BE2C (cell line): ENCODE measurements around the gene ARHGAP12.
A peak's percentile ranks its signal among the peaks of the same experiment; 100 is the strongest.

Experiments
- DNase-seq: peaks from one replicate; pipeline ENCODE4 v3.0.0-alpha.2; 2020
- H3K27me3 ChIP-seq: fragments of 250-450 bp; sonication (Bioruptor Pico); 2 replicates; pipeline ENCODE4 v1.5.1; 2020; ENCODE audit warnings: mild to moderate bottlenecking
- H3K36me3 ChIP-seq: fragments of 250-450 bp; sonication (Bioruptor Pico); 2 replicates; pipeline ENCODE4 v1.5.1; 2020; ENCODE audit warnings: mild to moderate bottlenecking
- H3K4me1 ChIP-seq: fragments of 250-450 bp; sonication (Bioruptor Pico); 2 replicates; pipeline ENCODE4 v1.5.1; 2020
- H3K4me3 ChIP-seq: 2 replicates; pipeline ENCODE4 v1.5.1; 2011; ENCODE audit warnings: low read depth, low read length
- H3K9me3 ChIP-seq: fragments of 250-450 bp; sonication (Bioruptor Pico); 2 replicates; pipeline ENCODE4 v1.5.1; 2020
- TF ChIP-seq, protein P1 (sequence below): IDR thresholded peaks from 2 replicates; pipeline ENCODE4 v1.5.1; 2012; ENCODE audit warnings: mild to moderate bottlenecking, low read depth, low read length

Gene ARHGAP12

DNA sequence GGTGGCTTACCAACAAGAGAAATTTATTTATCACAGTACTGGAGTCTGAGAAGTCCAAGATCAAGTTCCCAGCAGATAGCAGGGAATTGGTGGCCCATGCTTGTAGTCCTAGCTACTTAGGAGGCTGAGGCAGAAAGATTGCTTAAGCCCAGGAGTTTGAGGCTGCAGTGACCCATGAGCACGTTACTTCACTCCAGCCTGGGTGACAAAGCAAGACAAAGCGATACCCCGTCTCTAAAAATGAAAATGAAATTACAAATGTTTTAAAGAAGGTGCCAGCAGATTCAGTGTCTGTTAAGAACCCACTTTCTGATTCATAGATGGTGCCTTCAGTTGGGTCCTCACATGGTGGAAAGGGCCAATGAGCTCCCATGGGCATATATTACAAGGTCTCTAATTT, 20.6 kb upstream of the ARHGAP12 start:
- TF ChIP-seq, protein P1, sequence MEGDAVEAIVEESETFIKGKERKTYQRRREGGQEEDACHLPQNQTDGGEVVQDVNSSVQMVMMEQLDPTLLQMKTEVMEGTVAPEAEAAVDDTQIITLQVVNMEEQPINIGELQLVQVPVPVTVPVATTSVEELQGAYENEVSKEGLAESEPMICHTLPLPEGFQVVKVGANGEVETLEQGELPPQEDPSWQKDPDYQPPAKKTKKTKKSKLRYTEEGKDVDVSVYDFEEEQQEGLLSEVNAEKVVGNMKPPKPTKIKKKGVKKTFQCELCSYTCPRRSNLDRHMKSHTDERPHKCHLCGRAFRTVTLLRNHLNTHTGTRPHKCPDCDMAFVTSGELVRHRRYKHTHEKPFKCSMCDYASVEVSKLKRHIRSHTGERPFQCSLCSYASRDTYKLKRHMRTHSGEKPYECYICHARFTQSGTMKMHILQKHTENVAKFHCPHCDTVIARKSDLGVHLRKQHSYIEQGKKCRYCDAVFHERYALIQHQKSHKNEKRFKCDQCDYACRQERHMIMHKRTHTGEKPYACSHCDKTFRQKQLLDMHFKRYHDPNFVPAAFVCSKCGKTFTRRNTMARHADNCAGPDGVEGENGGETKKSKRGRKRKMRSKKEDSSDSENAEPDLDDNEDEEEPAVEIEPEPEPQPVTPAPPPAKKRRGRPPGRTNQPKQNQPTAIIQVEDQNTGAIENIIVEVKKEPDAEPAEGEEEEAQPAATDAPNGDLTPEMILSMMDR, result no peak
- H3K4me3 ChIP-seq, result no peak overlapping the region
- no peaks in the 10 kb centered on the region for H3K36me3 ChIP-seq
- DNase-seq, result no peak
- no peaks in the 10 kb centered on the region for H3K9me3 ChIP-seq
- H3K27me3 ChIP-seq, result no peaks in the 10 kb centered on the region
- H3K4me1 ChIP-seq, result peaks cover 6% of the 10 kb centered on the region

DNA sequence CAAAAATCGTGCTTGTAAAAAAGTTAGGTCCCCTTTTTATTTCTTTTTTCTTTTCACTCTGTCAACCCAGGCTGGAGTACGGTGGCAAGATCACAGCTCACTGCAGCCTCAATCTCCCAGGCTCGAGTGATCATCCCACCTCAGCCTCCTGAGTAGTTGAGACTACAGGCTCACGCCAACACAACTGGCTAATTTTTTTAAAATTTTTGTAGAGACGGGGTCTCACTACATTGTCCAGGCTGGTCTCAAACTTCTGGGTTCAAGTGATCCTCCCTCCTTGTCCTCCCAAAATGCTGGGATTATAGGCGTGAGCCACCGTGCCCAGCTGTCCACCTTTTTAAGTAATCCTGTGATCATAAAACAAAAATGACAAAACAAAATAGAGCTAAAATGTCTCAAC, 19.4 kb upstream of the ARHGAP12 start:
- H3K4me1 ChIP-seq, result peaks cover 6% of the 10 kb centered on the region
- no peaks in the 10 kb centered on the region for H3K27me3 ChIP-seq
- TF ChIP-seq, protein P1, result no peak
- no peak for DNase-seq
- no peak overlapping the region for H3K4me3 ChIP-seq
- no peaks in the 10 kb centered on the region for H3K9me3 ChIP-seq
- H3K36me3 ChIP-seq, result no peaks in the 10 kb centered on the region

DNA sequence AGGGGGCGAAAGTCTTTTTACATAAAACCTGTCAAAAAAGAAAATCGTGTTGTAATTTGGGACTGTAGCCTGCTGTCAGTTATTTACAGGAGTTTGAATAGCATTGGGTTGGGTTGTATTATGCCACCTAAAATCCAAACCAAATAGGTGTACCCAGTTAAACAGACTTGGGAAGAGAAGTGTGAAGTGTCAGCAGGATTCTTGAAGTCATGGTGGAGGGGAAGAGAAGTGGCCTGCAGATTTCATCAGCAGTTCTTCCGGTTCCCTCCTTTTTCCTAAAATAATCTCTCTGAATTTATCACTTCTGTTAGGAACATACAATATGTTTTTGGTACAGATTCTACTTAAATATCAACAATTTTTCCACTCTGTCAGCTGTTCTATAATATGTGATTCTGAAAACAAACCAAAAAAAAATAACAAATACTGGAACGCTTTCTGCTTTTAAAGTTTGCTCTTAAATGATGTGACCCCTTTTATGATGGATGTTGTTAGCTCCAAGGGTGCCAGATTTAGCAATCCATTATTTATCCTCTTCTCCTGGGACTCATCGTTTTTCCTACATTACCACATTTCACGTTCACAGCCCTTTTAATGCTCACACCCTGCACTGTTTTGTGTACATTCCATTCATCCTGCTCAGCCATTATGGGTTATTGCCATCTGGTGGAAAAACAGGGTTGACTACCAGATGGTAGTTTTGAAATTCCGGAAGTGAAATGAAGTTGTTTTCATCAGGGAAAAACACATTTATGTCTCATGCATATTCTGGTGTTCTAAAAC, 18.7 kb upstream of the ARHGAP12 start:
- DNase-seq, result no peak
- TF ChIP-seq, protein P1, result peak; percentile 49
- Histone ChIP-seq H3K27me3 (no peaks in the 10 kb centered on the region), H3K4me1 (peaks cover 6% of the 10 kb centered on the region), H3K36me3 (no peaks in the 10 kb centered on the region), H3K9me3 (no peaks in the 10 kb centered on the region), H3K4me3 (no peak overlapping the region)

DNA sequence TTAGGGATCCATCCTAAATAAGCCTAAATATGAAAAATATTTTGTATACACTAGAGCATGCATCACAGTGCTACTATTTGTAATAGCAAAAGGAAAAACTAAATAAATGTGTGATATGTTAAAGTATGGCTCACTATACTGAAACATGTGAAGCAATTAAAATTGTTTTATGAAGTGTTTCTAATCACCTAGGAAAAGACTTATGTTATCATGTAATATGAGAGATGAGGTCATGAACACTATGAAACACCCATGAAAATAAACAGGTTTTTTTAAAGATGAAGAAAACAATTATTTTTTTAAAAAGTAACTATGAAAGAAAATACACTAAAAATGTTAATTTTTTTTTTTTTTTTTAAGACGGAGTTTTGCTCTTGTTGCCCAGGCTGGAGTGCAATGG, 16.8 kb upstream of the ARHGAP12 start:
- no peaks in the 10 kb centered on the region for H3K27me3 ChIP-seq
- no peaks in the 10 kb centered on the region for H3K36me3 ChIP-seq
- TF ChIP-seq, protein P1, result no peak
- no peak overlapping the region for H3K4me3 ChIP-seq
- no peaks in the 10 kb centered on the region for H3K9me3 ChIP-seq
- peaks cover 12% of the 10 kb centered on the region for H3K4me1 ChIP-seq
- DNase-seq, result no peak

DNA sequence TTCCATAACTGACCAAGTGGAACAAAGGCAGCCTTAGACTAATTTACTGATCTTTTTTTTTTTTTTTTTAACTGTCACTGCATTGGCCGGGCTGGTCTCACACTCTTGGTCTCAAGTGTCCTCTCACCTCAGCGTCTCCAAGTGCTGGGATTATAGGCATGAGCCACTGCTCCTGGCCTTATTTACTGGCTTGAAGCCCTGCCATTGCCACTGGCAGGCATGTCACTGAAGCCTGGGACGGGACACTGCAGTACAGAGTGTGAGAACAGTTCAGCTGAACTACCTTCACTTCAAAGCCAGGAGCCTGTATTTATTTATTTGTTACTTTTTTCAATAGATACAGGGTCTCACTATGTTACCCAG, 15.4 kb upstream of the ARHGAP12 start:
- Histone ChIP-seq H3K27me3 (no peaks in the 10 kb centered on the region), H3K4me1 (peaks cover 21% of the 10 kb centered on the region), H3K36me3 (no peaks in the 10 kb centered on the region), H3K9me3 (no peaks in the 10 kb centered on the region), H3K4me3 (no peak overlapping the region)
- no peak for DNase-seq
- TF ChIP-seq, protein P1, result no peak

DNA sequence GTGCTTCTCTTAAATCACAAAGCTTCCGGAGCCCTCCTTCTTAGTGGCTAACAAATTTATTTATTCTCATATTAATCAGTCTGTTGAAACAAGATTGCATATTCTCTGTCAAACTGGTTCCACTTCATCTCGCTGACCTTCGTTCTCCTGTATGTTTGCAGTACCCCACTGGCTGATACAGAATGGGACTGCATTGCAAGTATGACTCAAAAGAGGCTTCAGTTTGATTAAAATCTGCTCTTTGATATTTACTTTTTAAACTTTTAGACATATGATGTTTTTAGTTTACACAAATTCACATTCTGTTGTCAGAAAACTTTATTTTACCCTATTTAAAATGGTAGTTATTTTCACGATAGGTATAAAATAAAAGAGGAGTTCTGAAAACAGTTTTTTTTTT, 14.3 kb upstream of the ARHGAP12 start:
- no peaks in the 10 kb centered on the region for H3K27me3 ChIP-seq
- TF ChIP-seq, protein P1, result no peak
- no peak for DNase-seq
- no peaks in the 10 kb centered on the region for H3K36me3 ChIP-seq
- H3K4me3 ChIP-seq, result no peak overlapping the region
- H3K4me1 ChIP-seq, result peaks cover 21% of the 10 kb centered on the region
- H3K9me3 ChIP-seq, result no peaks in the 10 kb centered on the region
